CD8-positive, alpha-beta memory T cell (primary cell): ENCODE measurements around the gene ETV4. TPM values are rescaled to one million over a fixed set of nuclear protein-coding genes. Genes with fewer than 3 reads are reported as not detected.
A peak's percentile ranks its signal among the peaks of the same experiment; 100 is the strongest.

ENCODE experiments used
- CTCF ChIA-PET: fragments of 350-600 bp; sonication (Branson Sonifier 250); formaldehyde crosslinking; loops from one replicate; lab custom pipeline; 2021; ENCODE audit warnings: antibody characterized with exemption; lab: Charles Lee
- POLR2A ChIA-PET: fragments of 350-600 bp; sonication (Branson Sonifier 250); formaldehyde crosslinking; loops from one replicate; lab custom pipeline; 2021; ENCODE audit warnings: antibody characterized with exemption; lab: Charles Lee
- DNase-seq, 5 donors: peaks; one replicate each; pipeline versions ENCODE4 v3.0.0 to v3.0.0-alpha.2; 2020 to 2022; ENCODE audit warnings: mixed read lengths in 1 of 5
- H3K27ac ChIP-seq: one replicate; pipeline ENCODE4 v1.7.0; 2013; ENCODE audit warnings: low read depth, mild to moderate bottlenecking, low read length, moderate library complexity
- H3K27me3 ChIP-seq: 2 replicates; pipeline ENCODE4 v1.7.0; 2013; ENCODE audit warnings: low read length, mild to moderate bottlenecking; ENCODE audit not compliant: insufficient read depth, poor library complexity, severe bottlenecking
- H3K36me3 ChIP-seq: 2 replicates; pipeline ENCODE4 v1.7.0; 2013; ENCODE audit warnings: mild to moderate bottlenecking, low read length, moderate library complexity; ENCODE audit not compliant: insufficient read depth
- H3K4me1 ChIP-seq: 2 replicates; pipeline ENCODE4 v1.7.0; 2013; ENCODE audit warnings: mild to moderate bottlenecking, low read length, moderate library complexity; ENCODE audit not compliant: insufficient read depth
- H3K4me3 ChIP-seq: 2 replicates; pipeline ENCODE4 v1.7.0; 2013; ENCODE audit warnings: mild to moderate bottlenecking, low read length
- H3K9me3 ChIP-seq: 2 replicates; pipeline ENCODE4 v1.7.0; 2013; ENCODE audit warnings: mild to moderate bottlenecking, low read length
- H3K27ac Mint-ChIP-seq, 8 donors: one replicate each; pipeline ENCODE4 v1.8.0; 2020 to 2021; ENCODE audit warnings: mixed read lengths in 8 of 8, mild to moderate bottlenecking in 6 of 8, inconsistent platforms in 3 of 8, moderate library complexity in 3 of 8
- H3K27me3 Mint-ChIP-seq, 2 donors: one replicate each; pipeline ENCODE4 v1.8.0; 2020 to 2021; ENCODE audit warnings: mixed read lengths in 2 of 2, mild to moderate bottlenecking in 1 of 2, moderate library complexity in 1 of 2
- H3K36me3 Mint-ChIP-seq, 3 donors: one replicate each; pipeline ENCODE4 v1.8.0; 2020 to 2021; ENCODE audit warnings: mixed read lengths in 3 of 3, inconsistent platforms in 1 of 3, mild to moderate bottlenecking in 1 of 3
- H3K4me1 Mint-ChIP-seq, 3 donors: one replicate each; pipeline ENCODE4 v1.8.0; 2020 to 2021; ENCODE audit warnings: mixed read lengths in 3 of 3, inconsistent platforms in 1 of 3, mild to moderate bottlenecking in 1 of 3
- H3K4me3 Mint-ChIP-seq, 7 donors: one replicate each; pipeline ENCODE4 v1.8.0; 2020 to 2021; ENCODE audit warnings: mixed read lengths in 7 of 7, mild to moderate bottlenecking in 6 of 7, moderate library complexity in 4 of 7, inconsistent platforms in 2 of 7
- H3K9me3 Mint-ChIP-seq, 5 donors: one replicate each; pipeline ENCODE4 v1.8.0; 2020 to 2022; ENCODE audit warnings: mixed read lengths in 5 of 5, mild to moderate bottlenecking in 3 of 5, moderate library complexity in 2 of 5, inconsistent platforms in 1 of 5
- polyA plus RNA-seq: library from polyadenylated mRNA; unstranded; fragments of 300-500 nt; fragmentation: Illumina TruSeq; gene quantifications from one replicate; pipeline ENCODE4 v1.2.3, GENCODE V29; 2021
- total RNA-seq, 2 experiments: library from RNA; stranded (reverse); gene quantifications; one replicate each; pipeline ENCODE4 v1.2.3, GENCODE V29; 2021

The ETV4 gene
- total RNA-seq (1 to 10 TPM; 5.3 to 6.4 TPM), polyA plus RNA-seq (0.09 TPM)

- Histone ChIP-seq H3K4me3 (peak within 1 kb of the TSS; percentile 74), H3K9me3 (no peaks in the 10 kb centered on the region), H3K27ac (no peak within 1 kb of the TSS), H3K27me3 (peaks cover 47% of the 10 kb centered on the region), H3K4me1 (peaks cover 19% of the 10 kb centered on the region), H3K36me3 (no peaks in the 10 kb centered on the region)
- POLR2A ChIA-PET = interaction anchor here (0.8 kb wide), 1 partner anchor 63 kb away, joined by 3 read pairs; the partner anchor contains the start of gene DHX8
- peaks cover 0 to 4% (median 0%) of the 10 kb centered on the region in 3 donors for H3K36me3 Mint-ChIP-seq
- no peaks in the 10 kb centered on the region for H3K9me3 Mint-ChIP-seq
- H3K27ac Mint-ChIP-seq = peak within 1 kb of the TSS in 6 of 8 donors; percentile 14 to 80 (median 37)
- peak; percentile 83 to 89 (median 84) for DNase-seq
- CTCF ChIA-PET = no interaction called here
- H3K4me3 Mint-ChIP-seq = peak within 1 kb of the TSS; percentile 75 to 93 (median 88)
- H3K4me1 Mint-ChIP-seq = peaks cover 21 to 22% (median 21%) of the 10 kb centered on the region in 3 donors
- H3K27me3 Mint-ChIP-seq = peaks cover 51 to 62% of the 10 kb centered on the region in 2 donors
Measured at GRCh38 chr17:43546319-43547188, at the start of gene ETV4. Gene ETV4, minus strand, starts transcription at chr17:43546340. Its CDS starts 723 bp downstream, at chr17:43545617.

- CTCF ChIA-PET = no interaction called here
- H3K4me1 Mint-ChIP-seq = no peaks in the 10 kb centered on the region
Measured at GRCh38 chr17:43595466-43595865, 49.3 kb upstream of the ETV4 start.

GRCh38 chr17:43591779-43592562 lies 45.8 kb upstream of the ETV4 start:
- no peak overlapping the region for H3K27ac ChIP-seq
- no peaks in the 10 kb centered on the region for H3K36me3 Mint-ChIP-seq
- DNase-seq = no peak
- POLR2A ChIA-PET = no interaction called here
- H3K4me1 ChIP-seq = no peaks in the 10 kb centered on the region
- H3K27me3 Mint-ChIP-seq = peaks cover 7 to 12% of the 10 kb centered on the region in 2 donors
- H3K9me3 ChIP-seq = no peaks in the 10 kb centered on the region
- no peaks in the 10 kb centered on the region for H3K4me1 Mint-ChIP-seq
- CTCF ChIA-PET = interaction anchor here (1.2 to 1.7 kb wide), 2 partner anchors 15 to 81 kb away, joined by 3 to 6 read pairs; no protein-coding TSS in a partner anchor
- H3K9me3 Mint-ChIP-seq = no peaks in the 10 kb centered on the region
- no peak overlapping the region for H3K27ac Mint-ChIP-seq
- no peak overlapping the region for H3K4me3 Mint-ChIP-seq
- H3K36me3 ChIP-seq = no peaks in the 10 kb centered on the region
- H3K27me3 ChIP-seq = no peaks in the 10 kb centered on the region
- H3K4me3 ChIP-seq = no peak overlapping the region

More at GRCh38 chr17:43595466-43595865, 49.3 kb upstream of the ETV4 start:
- H3K36me3 Mint-ChIP-seq = no peaks in the 10 kb centered on the region
- no peaks in the 10 kb centered on the region for H3K9me3 Mint-ChIP-seq
- peaks cover 6 to 18% of the 10 kb centered on the region in 2 donors for H3K27me3 Mint-ChIP-seq
- Histone ChIP-seq H3K4me3 (no peak overlapping the region), H3K27ac (no peak overlapping the region), H3K9me3 (no peaks in the 10 kb centered on the region), H3K36me3 (no peaks in the 10 kb centered on the region), H3K4me1 (no peaks in the 10 kb centered on the region), H3K27me3 (no peaks in the 10 kb centered on the region)
- no peak for DNase-seq
- POLR2A ChIA-PET = no interaction called here
- H3K4me3 Mint-ChIP-seq = no peak overlapping the region
- no peak overlapping the region for H3K27ac Mint-ChIP-seq

- Histone ChIP-seq H3K4me1 (no peaks in the 10 kb centered on the region), H3K36me3 (no peaks in the 10 kb centered on the region), H3K27ac (no peak overlapping the region), H3K27me3 (no peaks in the 10 kb centered on the region), H3K4me3 (no peak overlapping the region), H3K9me3 (no peaks in the 10 kb centered on the region)
- ChIA-PET CTCF (interaction anchor here (0.7 to 1.7 kb wide), 2 partner anchors 14 to 82 kb away, joined by 4 to 6 read pairs; no protein-coding TSS in a partner anchor), POLR2A (no interaction called here)
- H3K4me1 Mint-ChIP-seq = no peaks in the 10 kb centered on the region
- no peak overlapping the region for H3K27ac Mint-ChIP-seq
- DNase-seq = no peak
- H3K4me3 Mint-ChIP-seq = no peak overlapping the region
- peaks cover 4 to 5% of the 10 kb centered on the region in 2 donors for H3K27me3 Mint-ChIP-seq
- H3K36me3 Mint-ChIP-seq = no peaks in the 10 kb centered on the region
- no peaks in the 10 kb centered on the region for H3K9me3 Mint-ChIP-seq
Measured at GRCh38 chr17:43591001-43591400, 44.9 kb upstream of the ETV4 start.

GRCh38 chr17:43588664-43589435 lies 42.7 kb upstream of the ETV4 start:
- no peak for DNase-seq
- peaks cover 0 to 5% of the 10 kb centered on the region in 2 donors for H3K27me3 Mint-ChIP-seq
- ChIA-PET POLR2A (no interaction called here), CTCF (no interaction called here)
- Histone ChIP-seq H3K27me3 (no peaks in the 10 kb centered on the region), H3K4me1 (no peaks in the 10 kb centered on the region), H3K27ac (no peak overlapping the region), H3K9me3 (no peaks in the 10 kb centered on the region), H3K4me3 (no peak overlapping the region), H3K36me3 (no peaks in the 10 kb centered on the region)
- no peak overlapping the region for H3K4me3 Mint-ChIP-seq
- H3K4me1 Mint-ChIP-seq = no peaks in the 10 kb centered on the region
- no peaks in the 10 kb centered on the region for H3K9me3 Mint-ChIP-seq
- H3K27ac Mint-ChIP-seq = no peak overlapping the region
- H3K36me3 Mint-ChIP-seq = no peaks in the 10 kb centered on the region

GRCh38 chr17:43588121-43588520 lies 42.0 kb upstream of the ETV4 start:
- no peaks in the 10 kb centered on the region for H3K36me3 ChIP-seq
- DNase-seq = no peak
- Mint-ChIP-seq H3K4me3 (no peak overlapping the region), H3K9me3 (no peaks in the 10 kb centered on the region), H3K27ac (no peak overlapping the region), H3K27me3 (peaks cover 0 to 5% of the 10 kb centered on the region in 2 donors), H3K4me1 (no peaks in the 10 kb centered on the region), H3K36me3 (no peaks in the 10 kb centered on the region)
- H3K27ac ChIP-seq = no peak overlapping the region
- H3K4me1 ChIP-seq = no peaks in the 10 kb centered on the region
- no peak overlapping the region for H3K4me3 ChIP-seq
- no peaks in the 10 kb centered on the region for H3K27me3 ChIP-seq
- ChIA-PET POLR2A (no interaction called here), CTCF (interaction anchor here (1.0 kb wide), 1 partner anchor 85 kb away, joined by 3 read pairs; no protein-coding TSS in a partner anchor)
- no peaks in the 10 kb centered on the region for H3K9me3 ChIP-seq

- Histone ChIP-seq H3K27me3 (no peaks in the 10 kb centered on the region), H3K27ac (no peak overlapping the region), H3K4me3 (no peak overlapping the region), H3K9me3 (no peaks in the 10 kb centered on the region), H3K4me1 (no peaks in the 10 kb centered on the region), H3K36me3 (no peaks in the 10 kb centered on the region)
- Mint-ChIP-seq H3K27ac (peak overlapping the region in 1 of 8 donors; percentile 67), H3K9me3 (no peaks in the 10 kb centered on the region), H3K36me3 (no peaks in the 10 kb centered on the region), H3K27me3 (peaks cover 0 to 5% of the 10 kb centered on the region in 2 donors), H3K4me1 (no peaks in the 10 kb centered on the region), H3K4me3 (no peak overlapping the region)
- no peak for DNase-seq
- CTCF ChIA-PET = interaction anchor here (1.0 kb wide), 2 partner anchors 86 to 107 kb away, joined by 3 read pairs; no protein-coding TSS in a partner anchor
- POLR2A ChIA-PET = no interaction called here
Measured at GRCh38 chr17:43587647-43588046, 41.5 kb upstream of the ETV4 start.
